ENCODE results near the gene AKAP13. TPM values are rescaled to one million over a fixed set of nuclear protein-coding genes. Genes with fewer than 3 reads are reported as not detected.
A peak's percentile ranks its signal among the peaks of the same experiment; 100 is the strongest.

Gene AKAP13
- polyA plus RNA-seq, 12 donors: 57.9 to 109 (median 77.9) TPM; not detected in 1

- DNase-seq: peak; percentile 91
Measured at GRCh38 chr15:85618956-85619491, 238.6 kb downstream of the AKAP13 start.

DNA sequence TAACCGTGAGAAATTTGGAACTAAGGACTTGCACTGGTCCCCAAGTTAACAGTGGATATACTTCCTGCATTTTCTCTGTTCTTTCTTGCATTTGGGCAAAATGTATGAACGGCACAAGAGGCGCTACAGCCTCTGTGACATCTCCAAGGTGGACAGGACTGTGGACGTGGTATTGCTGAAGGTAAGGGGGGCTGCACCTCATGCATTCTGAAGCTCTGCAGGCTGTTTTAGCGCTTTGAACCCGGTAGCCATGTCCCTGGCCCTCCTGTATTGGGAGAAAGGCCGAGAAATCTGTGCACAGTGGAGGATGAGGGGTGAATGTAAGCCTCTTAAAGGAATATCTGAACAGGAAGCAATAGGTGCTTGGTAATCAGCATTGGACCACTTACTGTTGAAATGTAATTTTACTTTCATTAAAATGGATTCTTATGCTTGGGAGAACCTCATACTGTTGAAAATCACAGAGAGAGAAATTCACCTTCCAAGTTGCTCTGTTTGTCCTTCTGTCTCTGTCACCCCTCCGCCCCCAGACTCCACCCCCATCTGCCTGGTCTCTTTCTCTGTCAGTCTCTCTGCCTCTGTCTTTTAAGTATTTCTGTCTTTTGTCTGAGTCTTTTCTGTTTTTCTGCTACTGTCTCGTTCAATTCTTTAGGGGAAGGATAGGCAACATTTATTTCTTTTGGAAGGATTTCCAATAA lies 239.7 kb downstream of the AKAP13 start:
- no peak for DNase-seq

- peak; percentile 80 for DNase-seq
Measured at GRCh38 chr15:85620690-85621049, 240.3 kb downstream of the AKAP13 start.

- no peak for DNase-seq
Measured at GRCh38 chr15:85621094-85621493, 240.7 kb downstream of the AKAP13 start.

GRCh38 chr15:85622221-85622831 lies 241.9 kb downstream of the AKAP13 start:
- no peak for DNase-seq

DNA sequence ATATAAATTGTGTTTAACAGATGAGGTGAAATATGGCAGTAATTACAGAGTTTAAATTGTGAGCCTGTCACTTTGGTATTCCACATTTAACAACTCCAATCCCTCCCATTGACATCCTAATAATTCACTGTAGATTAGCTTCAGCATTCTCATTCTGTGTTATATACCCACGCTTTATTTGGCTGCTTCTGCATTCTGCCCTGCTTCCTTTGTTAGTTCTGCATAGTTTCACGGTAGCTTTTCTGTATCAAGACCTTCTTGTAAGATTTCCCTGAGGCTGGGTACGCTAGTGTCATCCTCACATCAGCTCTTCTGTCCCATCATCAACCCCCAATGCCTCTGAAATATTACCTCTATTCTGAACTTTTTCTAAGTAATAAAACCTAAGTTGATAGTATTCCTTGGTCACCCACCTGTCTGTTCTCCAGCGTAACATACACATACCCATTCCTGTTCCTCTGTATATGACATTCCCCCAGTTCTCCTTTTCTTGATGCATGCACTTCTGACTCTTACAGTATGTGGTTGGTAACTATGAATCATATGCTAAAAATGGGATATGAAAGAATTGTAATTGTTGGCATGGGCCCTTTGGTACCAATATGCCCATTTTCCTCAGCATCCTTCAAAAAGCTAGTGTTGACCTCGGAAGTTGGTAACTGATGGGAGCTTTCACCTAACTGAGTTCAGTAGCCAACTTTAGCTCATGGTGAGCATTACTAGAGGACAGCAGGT lies 243.1 kb downstream of the AKAP13 start:
- DNase-seq: no peak

DNA sequence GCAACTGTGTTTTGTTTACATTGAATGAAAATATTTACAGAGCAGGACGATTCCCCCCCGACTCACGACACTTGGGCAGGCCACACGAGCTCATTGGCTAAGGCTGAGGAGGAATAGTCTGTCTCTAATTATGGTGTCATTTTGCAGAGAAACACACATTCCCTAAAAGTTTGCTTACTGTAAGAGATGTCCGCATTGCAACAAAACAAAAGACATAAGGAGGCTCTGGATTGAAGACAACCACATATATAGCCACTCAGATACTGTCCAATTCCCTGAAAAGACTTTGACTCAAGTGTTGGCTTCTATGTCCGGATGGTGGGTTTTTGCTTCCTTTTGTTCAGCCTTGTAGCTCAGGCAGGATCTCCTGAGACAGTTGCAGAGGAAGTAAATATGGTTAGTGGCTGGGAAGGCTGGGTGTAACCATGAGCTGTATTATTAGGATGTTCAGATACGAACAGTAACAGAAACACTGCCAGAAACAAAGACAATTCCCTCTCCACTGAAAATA lies 243.9 kb downstream of the AKAP13 start:
- DNase-seq: peak; percentile 88

GRCh38 chr15:85625166-85625830 lies 244.9 kb downstream of the AKAP13 start:
- DNase-seq: no peak

DNA sequence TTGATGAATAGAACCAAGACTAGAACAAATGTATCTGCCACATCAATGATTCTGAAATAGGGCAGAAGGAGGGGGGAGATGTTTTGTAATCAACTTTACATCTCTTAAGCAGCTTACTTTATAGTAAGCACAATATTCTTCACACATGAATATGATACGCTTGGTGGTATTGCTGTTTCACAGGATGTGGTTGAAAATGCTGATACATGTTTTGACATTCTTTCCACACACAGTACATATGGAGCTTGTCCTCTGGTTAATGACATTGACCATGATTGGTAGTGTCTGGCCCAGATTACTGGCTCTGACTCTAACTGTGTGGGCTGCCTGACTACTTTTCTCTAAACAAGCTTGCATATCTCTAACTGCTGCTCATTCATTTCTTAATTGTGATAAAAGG lies 245.5 kb downstream of the AKAP13 start:
- no peak for DNase-seq

DNA sequence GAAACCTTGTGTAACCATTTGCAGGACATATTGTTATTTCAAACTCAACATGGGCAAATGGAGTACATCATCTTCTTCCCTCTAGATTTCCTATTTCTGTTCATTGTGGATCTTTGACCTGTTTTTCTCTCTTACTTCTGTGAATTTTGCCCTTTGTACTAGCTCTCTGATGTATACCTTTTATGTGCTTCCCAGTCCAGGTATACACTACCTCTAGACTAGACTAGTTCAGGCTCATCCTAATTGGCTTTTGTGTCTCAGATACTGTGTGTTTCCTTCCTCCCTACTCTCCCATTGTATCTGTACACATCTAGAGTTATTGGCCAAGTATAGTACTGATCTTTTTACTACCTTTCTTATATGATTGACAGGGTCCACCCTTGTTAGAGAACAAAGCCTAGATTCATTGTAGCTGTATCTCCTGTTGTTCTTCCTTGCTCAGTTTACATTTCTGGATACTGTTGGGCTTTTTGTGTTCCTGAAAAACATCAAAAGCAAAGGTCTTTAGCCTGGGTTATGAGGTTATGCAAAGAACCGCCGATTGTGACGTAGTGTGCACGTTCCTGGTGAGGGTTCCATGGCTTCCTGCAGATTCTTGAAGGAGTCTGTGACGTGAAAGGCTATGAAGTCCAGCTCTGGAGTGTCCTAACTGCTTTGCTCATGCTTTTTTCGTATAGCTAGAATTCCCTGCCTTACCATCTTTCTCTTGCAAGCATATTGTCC lies 247.0 kb downstream of the AKAP13 start:
- DNase-seq: no peak

DNA sequence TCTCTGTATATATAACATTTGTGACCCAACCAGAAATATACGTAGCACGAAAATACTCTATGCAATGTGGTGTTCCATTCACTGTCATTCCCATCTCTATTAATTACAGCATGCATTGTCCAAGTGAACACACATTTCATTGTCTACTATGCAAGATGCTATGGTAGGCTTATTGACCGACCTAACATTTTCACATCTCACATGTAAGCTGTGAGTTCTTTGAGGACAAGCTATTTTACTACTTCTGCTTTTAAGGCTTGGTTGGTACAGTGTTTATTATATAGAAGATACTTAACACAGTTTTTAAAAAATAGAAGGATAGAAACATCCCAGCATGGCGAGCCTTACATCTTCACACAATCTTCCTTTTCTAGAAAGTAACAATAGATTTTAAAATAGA lies 249.9 kb downstream of the AKAP13 start:
- DNase-seq: no peak

DNA sequence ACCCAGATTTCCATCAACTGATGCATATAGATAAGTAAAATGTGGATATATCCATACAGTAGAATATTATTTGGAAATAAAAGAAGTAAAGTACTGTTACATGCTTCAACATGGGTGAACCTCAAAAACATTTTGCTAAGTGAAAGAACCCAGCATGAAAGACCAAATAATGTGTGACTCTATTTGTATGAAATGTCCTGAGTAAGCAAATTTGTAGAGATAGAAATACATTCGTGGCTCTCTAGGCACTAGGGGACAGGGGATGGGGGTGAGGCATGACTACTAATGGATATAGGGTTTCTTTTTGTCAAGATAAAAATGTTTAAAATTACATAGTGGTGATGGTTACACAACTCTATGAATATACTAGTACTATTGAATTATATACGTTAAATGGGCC lies 250.6 kb downstream of the AKAP13 start:
- DNase-seq: no peak

DNA sequence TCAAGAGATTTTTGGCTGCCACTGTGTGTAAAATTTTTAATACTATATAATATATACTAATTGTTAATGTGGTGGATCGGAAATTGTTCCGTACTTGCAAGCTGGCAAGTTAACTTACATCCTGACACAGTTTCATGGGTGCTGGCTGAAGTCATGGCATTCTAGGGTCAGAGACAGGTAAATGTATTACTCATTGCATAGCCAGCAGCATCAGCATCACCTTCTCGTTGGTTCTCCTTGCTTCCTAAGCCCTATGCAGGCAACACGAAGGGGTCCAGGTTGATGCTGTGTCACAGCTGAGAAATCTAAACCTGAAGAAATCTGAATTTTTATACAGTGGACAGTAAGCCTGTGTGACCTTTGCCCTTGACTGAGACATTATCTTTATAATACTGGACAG lies 251.6 kb downstream of the AKAP13 start:
- DNase-seq: no peak

- no peak for DNase-seq
Measured at GRCh38 chr15:85633859-85634258, 253.5 kb downstream of the AKAP13 start.

DNA sequence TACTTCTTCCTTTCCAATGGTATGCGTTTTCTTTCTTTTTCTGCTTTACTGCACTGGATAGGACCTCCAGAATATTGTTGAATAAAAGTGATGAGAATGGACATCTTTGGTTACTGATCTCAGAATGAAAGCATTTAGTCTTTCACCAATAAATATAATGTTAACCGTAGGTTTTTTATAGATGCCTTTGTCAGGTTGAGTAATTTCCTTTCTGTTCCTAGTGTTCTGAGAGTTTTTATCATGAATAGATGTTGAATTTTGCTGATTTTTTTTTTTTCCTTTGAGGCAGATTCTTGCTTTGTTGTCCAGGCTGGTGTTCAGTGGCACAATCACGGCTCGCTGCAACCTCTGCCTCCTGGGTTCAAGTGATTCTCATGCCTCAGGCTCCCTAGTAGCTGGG lies 255.9 kb downstream of the AKAP13 start:
- DNase-seq: no peak

DNA sequence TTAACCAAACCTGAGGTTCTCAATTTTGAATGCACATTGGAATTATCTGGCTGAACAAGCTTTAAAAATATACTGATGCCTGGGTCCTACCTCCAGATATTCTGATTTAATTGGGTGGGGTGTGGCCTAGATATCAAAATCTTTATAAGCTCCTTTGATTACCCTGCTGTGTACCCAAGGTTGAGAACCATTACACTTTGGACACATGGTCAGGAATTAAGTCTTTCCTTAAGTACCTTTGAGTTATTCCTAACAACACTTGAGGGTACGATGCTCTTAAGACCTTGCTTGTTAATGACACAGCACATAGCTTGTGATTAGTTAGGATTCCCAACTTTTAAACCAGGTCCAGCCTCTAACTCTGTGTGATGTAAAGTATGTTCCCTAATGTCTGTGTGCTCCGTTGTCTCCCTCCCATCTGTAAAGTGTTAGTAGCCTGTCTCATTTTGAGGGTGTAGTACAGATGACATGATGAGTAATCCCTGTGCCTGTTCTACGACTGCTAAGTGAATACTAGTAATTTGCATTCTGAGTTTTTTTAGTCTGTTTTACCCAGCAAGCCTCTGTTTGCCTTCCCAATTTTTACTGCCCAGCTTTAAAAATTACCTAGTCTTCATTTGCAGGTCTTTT lies 259.5 kb downstream of the AKAP13 start:
- DNase-seq: no peak

GRCh38 chr15:85642065-85642692 lies 261.8 kb downstream of the AKAP13 start:
- DNase-seq: no peak

- peak; percentile 97 for DNase-seq
Measured at GRCh38 chr15:85642693-85643066, 262.3 kb downstream of the AKAP13 start.

- no peak for DNase-seq
Measured at GRCh38 chr15:85646538-85647091, 266.2 kb downstream of the AKAP13 start.

DNA sequence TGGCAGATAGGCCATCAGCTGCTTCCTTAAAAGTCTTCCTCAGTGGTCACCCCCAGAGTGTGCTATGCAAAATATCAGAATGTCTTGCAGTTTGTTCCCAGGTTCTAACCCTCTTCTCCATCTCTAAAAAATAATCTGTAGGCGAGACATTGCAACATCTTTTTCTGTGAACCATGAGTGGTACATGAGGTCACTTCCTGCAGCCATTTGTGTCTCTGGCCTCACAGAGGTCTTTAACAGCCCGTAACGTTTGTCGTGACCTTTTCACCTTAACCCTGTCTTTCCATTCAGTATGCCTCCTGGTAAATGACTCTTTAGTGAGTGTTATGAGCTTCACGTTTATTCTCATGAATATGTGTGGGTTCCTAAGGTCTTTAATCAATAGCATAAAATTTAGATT lies 269.0 kb downstream of the AKAP13 start:
- peak; percentile 23 for DNase-seq
